Right kidney (tissue), 1 donor: ENCODE results near the gene ZNF618.
A peak's percentile ranks its signal among the peaks of the same experiment; 100 is the strongest.

Source experiments
- DNase-seq: peaks from one replicate; pipeline ENCODE4 v3.0.0-alpha.2; 2016

The ZNF618 gene

GRCh38 chr9:114061292-114061691 is 185.2 kb downstream of the ZNF618 start:
- DNase-seq = no peak

GRCh38 chr9:114061830-114062474 is 185.8 kb downstream of the ZNF618 start:
- DNase-seq = no peak

DNA sequence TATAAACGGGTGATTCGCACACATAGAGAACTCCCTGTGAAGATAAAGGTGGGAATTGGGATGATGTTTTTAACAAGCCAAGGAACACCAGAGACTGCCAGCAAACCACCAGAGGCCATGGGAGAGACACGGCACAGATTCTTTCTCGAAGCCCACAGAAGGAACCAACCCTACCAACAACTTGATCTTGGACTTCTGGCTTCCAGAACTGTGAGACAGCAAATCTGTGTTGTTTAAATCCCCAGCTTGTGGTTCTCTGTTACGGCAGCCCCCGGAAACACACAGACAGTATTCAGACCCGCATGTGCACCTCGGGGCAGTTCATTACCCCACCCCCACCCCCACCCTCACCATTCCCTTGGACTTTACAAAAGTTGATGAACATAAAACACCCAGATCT is 189.2 kb downstream of the ZNF618 start:
- DNase-seq = no peak

DNA sequence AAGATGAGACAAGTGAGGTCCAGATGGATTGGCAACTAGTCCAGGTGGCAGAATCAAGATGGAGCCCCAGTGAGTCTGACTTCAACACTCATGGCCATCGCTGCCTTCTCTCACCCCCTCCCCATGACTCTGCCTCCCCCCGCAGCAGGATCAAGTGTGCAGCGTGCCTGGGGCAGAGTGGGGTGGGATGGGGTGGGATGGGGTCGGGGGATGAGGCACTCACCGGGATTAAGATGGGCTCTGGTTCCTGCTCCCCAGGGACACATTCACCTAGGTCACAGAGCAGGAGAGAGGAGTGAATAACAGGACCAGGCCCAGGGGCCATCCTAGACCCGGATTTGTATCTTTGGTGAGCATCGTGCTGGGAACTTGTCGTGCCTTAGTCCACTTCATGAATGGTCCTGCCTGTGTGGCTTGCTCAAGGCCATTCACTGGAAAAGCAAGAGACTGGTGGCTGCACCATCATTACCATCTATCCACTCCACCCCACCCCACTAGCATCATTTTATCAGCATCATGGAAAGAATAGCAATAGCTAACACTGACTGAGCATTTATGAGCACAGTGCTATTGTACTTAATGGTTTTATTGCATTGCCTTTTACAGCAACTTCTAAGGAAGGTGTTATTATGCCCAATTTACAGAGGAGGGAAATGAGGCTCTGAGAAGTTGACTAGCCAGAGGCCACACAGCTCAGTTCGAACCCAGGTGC is 193.5 kb downstream of the ZNF618 start:
- DNase-seq = no peak

DNA sequence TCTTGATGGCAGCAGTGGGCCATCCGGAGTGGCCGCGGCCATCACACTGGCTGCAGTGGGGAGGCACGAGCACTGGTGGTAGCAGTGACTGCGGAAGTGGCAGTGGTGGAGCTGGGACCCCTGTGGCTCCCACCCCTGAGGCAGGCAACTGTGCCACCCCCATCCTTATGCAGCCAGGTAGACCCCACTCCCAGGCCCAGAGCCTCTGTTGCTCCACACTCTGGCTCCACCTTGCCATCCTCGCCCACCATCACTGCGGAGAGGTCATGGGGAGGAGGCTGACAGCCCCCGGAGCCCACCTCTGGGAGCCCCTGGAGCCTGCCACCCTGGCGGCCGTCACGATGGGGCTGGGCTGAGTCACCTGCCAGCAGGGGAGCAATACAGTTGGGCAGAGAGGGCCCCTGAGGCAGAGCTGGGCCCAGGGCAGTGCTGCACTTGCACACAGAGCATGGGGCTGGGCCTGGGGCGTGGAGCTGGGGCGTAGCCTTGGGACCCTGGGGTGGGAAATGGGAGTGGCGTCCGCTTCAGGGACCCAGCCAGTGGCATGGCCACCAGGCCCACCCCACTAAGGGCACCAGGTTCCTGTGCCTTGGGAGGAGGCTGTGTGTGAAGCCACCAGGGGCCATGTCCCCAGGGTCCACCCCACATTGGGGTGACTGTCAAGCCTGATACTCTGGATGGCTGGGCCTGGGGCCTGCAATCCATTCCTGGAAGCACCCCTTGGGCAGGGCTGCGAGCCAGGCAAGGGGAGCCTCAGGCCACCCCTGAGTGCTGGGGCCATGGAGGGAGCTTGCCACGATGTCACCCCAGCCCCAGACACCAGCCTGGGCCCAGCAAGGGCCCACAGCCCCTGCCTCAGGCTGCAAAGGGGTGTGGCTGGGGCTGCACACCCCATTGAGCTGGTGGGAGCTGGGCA is 194.3 kb downstream of the ZNF618 start:
- DNase-seq = no peak

DNA sequence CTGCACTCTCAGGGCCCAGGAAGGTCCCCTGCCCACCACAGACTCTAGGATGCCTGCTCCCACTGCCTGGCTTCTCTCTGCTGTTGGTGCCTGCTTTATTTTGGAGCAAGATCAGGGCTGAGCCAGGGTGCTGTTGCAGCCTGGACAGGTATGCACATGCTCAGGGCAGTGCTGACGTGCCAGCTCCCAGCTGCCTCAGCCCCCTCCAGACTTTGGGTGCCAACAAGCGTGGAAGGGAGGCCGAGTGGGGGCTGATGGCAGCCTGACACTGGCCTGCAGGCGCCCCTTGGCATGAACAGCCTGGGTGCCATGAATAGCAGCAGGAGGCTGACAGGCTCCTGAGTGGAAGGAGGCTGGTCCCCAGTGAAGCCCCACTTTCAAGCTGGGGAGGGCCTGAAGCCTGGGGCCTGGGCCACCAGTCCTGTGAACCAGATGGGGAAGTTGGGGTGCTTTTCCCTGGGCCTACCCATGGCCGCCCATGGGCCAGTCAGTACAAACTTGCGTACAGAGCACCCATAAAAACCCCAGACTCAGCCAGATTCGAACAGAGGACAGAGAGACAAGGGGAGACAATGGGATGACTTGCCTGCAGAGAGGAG is 195.2 kb downstream of the ZNF618 start:
- no peak for DNase-seq

- DNase-seq = no peak
Observed at GRCh38 chr9:114072184-114073140, 196.4 kb downstream of the ZNF618 start.

- no peak for DNase-seq
Observed at GRCh38 chr9:114075602-114076001, 199.5 kb downstream of the ZNF618 start.

DNA sequence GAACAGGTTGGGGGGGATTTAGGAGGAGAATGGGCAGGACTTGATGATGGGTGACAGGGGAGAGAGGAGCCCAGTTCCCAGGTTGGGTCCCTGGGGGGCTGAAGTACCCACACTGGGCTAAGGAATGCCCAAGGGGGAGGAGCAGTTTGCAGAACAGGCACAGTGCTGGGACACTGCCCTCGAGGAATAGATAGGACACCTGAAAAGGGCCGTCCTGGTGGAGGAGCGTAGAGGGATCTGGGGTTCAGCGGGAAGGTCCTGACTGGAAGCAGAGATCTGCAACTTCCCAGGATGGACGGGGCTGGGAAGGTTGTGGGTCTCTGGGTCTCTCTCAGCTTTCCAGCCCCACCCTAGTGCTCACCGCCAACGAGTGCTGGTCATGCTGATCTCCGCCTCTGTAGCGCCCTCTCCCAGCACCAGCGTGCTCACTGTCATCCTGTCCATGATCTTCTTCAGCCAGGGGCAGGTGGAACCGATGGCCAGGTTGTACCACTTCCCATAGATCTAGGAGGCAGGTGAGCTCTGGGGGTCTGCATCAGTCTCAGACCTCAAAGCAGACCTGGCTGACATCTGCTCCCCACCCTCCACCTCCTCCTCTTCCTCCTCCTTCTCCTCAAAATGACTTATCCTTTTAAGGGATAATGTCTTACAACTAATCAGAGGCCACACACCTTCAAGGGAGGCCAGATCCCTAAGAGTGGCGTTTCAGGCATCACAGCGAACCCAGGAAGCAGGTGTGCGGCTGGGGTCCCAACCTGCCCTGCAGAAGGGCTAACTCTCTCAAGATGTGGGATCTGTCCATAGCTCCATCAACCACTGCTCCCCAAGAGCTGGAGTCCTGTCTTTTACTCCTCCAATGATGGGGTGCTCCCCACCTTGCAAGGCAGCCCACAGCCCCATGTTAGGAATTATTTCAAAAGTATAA is 200.4 kb downstream of the ZNF618 start:
- DNase-seq = no peak

DNA sequence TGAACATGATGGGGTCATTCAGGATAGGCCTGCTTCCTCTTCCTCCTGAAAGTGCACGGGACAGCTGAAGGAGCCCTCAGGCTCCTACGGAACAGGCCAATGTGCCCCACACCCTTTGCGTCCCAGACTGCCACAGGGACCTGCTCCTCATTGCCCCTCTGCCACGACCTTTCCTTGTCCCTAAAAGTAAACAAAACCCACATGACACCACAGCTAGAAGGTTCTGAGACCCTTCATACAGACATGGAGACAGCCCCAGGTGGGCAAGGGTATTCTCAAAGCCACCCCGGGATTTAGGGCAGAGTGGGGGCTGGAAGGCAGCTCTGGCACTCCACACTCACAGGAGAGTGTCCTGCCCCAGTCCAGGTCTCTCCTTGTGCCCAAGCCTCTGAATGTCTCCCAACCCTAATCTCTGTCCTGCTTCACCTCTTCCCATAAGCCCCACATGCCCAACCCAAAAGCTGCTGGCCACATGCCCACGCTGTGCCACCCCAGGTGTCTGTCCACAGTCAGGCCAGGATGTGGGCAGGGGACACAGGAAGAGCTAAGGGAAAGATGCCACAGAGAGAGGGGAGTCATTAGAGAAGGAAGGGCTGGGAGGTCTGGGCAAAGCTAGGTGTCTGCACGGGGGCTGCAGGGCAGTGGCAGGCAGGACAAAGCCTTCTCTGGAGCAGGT is 201.2 kb downstream of the ZNF618 start:
- no peak for DNase-seq

GRCh38 chr9:114078021-114078780 is 202.1 kb downstream of the ZNF618 start, which contains the start of gene AMBP:
AMBP (minus strand) TSS chr9:114078300; CDS start chr9:114078209, 91 bp downstream.
- no peak for DNase-seq

GRCh38 chr9:114078781-114079156 is 202.7 kb downstream of the ZNF618 start:
- no peak for DNase-seq

DNA sequence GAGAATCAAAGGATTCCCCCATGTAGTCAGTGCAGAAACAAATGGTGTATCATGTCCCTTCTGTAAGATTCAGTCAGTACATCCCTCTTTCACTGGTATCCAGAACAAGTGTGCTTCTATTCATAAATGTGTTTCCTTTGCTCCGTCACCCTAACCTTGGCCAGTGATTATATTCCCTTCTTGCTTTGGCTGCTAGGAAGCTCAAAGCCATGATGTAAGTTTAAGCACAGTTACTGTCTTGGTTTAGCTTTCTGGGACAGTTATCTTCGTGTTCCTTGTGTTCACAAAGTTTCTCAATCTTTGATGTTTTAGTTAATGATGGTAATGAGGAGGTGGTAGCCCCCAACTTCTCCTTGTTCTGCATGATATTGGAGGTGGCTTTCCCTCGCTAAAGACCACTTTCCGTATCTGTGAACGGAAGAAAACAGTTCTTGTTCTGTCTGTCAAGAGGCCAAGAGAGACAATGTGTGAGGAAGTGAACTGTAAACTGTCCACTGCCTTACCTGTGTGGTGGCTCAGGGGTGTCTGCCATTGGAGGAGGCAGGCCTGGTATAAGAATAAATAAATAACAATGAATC is 204.2 kb downstream of the ZNF618 start:
- no peak for DNase-seq

DNA sequence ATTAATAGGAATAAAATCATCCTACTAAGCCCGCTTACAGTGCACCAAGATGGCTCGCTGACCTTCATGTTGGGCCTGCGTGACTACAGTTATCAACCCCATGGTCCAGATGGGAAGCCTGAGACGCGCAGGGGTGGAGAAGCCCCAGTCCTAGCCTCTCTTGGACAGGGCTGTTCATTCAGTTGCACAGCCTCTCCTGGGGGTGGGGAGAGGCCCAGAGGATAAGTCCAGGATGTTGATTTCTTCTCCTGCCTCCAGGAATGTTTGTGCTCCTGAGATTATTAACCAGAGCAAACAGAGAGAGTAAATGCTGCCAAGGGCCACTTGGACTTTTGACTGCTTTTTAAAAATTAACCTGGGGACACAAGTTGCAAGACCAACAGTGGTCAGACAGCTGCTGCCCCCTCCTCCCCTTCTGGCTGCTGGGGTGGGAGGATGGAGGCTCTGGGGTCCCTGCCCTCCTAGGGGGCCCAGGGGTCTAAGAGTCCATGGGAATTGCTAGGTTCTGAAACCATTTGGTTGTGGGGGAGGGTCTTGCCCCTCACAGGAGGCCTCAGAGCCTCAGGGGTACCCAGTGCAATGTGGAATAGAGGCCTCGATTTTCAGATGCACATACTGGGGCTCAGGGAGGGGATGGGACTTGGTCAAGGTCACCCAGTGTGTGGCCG is 204.8 kb downstream of the ZNF618 start:
- peak; percentile 58 for DNase-seq

DNA sequence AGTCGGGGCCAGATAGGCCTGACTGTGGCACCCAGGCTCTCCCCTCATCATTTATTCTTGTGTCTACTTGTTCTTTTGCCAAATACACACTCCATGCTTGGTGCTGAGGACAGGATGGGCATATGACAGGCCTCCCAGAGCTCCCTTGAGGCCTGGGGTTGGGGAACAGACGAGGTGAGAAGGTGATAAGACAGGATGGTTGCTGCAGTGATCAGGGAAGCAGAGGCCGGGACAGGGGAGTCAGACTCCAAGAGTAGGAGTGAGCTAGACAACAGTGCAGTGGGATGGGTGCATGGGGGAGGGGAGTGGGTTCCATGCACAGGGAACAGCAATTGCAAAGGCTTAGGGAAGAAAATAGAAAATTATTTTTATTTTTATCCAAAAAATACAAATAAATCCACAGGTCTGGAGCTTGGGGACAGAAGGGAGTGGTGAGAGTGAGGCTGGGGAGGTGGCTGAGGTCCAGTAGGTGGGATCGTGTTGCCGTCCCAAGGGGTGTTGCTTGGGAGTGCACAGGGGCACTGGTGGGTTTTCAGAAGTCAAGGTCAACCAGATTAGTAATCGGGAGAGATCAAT is 205.4 kb downstream of the ZNF618 start:
- no peak for DNase-seq

GRCh38 chr9:114082017-114082762 is 206.1 kb downstream of the ZNF618 start:
- DNase-seq = peak; percentile 69
